ENCODE measurements around the gene LGALS3BP.

- no peak for TF ChIP-seq CTCF (conservative IDR thresholded peaks at IDR 0.05; ENCODE audit: low read length)
- no peak for TF ChIP-seq EZH2phosphoT487 (IDR thresholded peaks at IDR 0.05; ENCODE audit: borderline replicate concordance, low read depth, low read length)
These were observed 23.5 kb downstream of the LGALS3BP start for GRCh38 chr17:78956254-78956653.

Data from OCI-LY7 (cell line).